HG03060 (cell line): ENCODE results near the gene CISH.

Experiments used
- ATAC-seq: cut with Tn5 transposase; IDR thresholded peaks from one replicate; pipeline ENCODE4 v1.9.1; 2021; ENCODE audit warnings: low read depth, moderate number of reproducible peaks; ENCODE audit not compliant: unreplicated experiment

The CISH gene

DNA sequence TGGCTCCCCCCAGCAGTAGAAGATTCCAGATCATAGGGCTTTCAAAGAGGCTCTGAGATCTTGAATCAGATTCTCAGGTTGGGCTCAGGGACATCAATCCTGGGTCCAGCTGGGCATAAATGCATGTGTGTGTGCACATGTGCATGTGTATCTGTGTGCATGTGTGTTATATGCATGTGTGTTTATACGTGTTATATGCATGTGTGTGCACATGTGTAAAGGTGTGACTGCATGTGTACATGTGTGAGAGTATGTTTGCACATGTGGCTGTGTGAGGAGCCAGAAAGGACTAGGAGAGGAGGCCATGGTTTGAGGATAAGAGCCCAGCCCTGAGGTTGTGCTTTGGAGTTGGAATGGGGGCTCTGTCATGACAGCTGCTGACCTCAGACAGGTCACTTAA, 3.6 kb upstream of the CISH start:
- ATAC-seq, result no peak

DNA sequence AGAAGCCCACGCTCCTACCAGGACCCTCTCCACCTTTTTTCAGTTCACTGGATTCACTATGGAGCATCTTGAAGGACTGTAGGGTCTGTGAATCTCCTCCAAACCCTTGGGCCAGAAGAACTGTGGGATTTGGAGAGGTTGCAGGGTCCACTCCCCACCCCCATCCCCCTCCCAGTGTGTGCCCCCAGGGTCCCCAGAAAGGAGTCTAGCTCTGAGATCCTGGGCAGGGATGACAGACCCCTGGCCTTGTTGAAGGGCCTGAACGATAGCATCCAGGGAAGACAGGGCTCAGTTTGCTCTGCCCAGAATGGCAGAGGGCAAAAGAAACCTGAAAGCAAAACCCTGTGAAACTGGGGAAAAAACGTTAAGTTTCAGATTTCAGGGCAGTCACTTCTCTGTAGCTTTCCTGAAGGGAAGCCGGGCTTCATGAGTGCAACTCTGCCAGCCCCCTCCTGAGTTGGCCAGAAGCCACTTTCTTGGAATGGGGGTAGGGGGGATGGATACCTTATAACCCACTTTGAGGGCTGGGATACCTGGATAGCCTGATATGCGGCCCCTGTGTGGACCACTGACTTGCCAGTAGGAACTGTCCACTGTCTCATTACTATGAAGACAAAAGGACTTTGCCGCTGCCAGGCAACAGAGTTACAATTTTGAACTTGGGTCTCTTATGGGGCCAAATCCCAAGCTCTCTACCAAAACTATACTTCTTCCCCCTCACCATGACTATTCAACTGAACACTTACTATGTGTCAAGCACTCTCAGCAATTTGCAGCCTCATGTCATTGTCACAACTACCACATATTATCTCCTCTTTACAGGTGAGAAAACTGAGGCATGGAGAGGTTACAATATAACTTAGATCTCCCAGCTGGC, 1.6 kb upstream of the CISH start:
- no peak for ATAC-seq

DNA sequence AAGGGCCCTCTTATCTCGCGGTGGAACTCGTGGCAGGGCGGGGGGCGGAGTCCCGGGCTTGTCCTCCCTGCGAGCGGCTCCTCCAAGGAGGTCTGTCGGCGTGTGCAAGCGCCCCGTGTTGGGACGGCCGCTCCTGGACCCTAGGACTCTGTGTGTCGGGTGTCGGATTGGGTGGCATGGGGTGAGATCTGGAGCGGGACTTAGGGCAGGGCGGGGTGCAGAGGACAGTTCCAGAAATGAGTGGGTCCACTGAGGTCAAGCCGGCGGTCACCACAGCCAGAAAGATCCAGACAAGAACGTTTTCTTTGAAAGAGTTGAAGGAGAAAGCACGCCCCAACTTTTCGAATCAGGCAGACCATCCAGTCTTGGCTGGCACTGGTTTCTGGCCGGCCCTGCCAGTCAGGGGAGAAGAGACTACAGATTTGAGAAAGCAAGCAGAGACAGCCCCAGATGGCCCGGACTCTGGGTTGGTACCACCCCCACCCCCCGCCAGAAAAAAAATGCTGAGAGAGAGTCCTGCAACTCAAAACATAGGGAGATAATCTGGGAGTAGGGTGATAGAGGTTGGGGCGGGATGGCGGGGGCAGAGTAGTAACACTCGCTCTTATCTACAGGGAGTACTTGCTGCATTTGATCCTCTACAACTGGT, 784 bp upstream of the CISH start:
- no peak for ATAC-seq

DNA sequence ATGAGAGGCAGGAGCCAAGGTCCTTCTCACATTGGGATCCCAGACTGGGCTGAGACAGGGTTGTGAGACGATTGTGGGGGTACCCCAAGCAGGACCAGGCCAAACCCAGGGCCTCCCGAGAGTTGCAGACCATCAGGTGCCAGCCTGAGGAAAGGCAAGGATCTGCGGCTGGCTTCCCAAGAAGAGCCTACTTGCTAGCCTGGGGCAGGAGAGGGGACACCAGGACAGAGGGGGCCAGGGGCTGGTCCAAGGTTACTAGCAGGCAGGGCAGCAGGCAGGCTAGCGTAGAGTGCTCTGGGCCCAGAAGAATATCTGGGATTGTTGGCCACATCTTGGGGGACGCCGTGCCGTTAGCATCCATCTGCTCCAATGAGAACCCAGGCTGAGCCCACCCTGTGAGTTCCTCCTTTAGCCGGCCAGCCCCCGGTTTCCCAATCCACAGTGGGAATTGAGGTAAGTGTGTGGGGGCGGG, 546 bp downstream of the CISH start:
- ATAC-seq, result no peak

DNA sequence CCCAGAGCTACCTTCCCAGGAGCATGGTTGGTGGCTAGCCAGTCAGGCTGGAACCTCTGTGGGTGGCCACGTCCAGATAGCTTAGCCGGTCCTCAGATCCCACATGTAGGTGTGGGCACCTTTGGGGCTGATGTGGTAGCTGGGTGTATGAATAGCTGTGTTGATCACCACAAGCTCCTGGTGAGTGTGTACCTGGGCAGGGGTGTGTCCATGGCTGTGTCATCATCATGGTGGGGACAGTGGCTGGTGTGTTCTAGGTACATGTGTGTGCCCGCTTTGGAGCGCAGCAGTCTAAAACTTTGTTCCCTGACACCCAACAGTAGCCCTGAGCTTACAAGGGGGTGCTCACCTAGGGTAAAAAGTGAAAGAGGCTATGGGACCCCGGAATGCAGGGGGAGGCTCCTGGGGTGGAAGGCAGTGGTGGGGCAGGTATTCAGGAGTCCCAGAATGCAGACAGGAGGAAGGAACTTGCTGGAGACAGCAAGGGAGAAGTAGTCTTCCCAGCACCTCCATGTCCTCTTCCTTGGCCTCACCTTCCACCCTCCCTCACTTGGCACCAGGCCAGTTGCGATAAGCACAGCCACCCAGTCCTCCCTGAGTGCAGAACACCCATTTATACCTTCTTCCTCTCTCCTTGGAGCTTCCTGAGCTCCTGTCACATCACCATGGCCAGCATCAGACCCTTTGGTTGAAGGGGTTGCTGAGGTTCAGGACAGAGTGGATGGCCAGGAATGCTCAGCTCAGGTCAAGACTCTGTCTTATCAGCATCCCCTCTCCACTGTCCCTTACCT, 1.2 kb downstream of the CISH start:
- no peak for ATAC-seq

DNA sequence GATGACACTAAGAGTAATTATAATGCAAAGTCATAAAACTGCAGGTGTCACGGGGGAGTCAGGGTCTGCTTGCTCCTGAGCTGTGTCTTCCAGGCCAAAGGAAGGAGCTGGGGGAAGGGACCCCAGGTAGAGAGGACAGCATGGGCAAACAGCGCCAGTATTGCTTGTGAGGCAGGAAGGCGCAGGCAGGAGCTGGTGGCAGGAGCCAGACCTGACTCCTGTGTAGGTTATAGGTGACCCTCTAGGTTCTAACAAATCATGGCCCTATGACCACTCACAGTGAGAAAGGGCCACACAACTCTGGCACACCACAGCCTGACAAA, 1.9 kb downstream of the CISH start:
- ATAC-seq, result no peak

DNA sequence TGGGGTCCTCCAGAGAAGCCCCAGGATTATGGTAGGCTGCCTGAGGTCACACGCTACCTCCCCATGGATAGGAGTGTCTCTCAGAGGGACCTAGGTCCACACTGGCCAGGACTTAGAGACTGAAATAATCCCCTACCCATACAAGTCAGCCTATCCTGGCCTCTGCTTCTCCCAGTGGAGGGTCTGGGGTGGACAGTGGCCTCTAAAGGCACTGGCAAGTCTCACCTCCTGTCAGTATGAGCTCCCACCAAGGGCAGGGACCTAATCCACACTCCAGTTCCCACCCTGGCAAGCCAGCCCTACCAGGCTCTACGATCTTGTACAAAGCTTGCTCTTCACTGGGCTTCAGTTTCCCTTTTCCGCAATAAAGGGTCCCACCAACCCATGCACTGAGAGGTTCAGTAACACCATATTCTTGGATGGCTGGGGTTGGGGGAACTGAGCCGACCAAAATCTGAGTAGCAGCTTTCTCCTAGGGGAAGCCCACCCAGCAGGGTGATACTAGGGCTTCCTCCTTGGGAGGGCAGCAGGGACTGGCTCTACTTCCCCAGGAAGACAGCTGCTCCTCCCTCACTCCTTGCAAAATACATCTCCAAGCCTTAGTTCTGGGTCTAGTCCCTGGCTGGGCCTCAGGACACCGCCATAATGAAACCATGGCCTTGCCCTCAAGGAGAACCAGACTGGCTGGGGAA, 2.4 kb downstream of the CISH start:
- no peak for ATAC-seq

DNA sequence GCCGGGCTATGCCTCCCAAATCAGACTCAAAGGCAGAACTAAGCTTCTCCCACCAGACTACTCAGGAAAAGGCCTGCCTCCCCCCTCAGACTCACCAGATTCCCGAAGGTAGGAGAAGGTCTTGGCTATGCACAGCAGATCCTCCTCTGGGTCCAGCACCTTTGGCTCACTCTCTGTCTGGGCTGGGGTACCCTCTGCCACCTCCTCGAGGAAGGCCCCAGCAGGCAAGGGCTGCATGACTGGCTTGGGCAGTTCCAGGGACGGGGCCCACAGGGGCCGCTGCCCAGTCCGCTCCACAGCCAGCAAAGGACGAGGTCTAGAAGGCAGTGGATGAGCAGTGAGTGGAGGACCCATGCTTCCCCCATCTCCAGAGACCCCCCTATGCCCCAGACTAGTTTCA, 3.3 kb downstream of the CISH start:
- ATAC-seq, result no peak

DNA sequence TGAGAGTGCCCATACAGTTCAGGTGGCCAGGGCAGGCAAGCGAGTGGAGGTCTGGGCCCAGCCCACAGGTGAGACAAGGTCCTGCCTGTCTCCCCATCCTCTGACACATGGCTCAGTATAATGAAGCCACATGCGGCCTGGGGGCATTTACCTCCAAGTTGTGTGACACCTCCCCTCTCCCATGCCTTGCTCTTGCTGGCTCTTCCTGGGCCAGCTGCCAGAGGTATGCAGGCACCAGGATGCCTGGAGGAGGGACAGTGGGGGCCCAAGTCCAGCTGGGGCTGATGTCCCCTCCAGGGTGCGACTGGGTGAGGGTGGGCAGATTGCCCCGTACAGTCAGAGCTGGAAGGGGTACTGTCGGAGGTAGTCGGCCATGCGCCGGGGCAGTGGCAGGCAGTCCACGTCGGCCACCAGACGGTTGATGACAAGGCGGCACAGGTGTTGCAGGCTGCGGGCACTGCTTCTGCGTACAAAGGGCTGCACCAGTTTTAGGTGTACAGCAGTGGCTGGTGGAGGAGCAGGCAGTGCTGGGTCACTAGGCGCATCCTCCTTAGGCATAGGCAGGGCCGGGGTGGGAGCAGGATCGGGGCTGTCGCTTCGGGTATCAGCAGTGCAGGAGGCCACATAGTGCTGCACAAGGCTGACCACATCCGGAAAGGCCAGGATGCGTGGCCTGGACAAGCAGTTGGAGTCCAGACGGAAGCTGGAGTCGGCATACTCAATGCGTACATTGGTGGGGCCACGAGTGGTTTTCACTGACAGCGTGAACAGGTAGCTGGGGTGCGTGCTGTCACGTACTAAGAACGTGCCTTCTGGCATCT, 4.1 kb downstream of the CISH start:
- ATAC-seq, result no peak

DNA sequence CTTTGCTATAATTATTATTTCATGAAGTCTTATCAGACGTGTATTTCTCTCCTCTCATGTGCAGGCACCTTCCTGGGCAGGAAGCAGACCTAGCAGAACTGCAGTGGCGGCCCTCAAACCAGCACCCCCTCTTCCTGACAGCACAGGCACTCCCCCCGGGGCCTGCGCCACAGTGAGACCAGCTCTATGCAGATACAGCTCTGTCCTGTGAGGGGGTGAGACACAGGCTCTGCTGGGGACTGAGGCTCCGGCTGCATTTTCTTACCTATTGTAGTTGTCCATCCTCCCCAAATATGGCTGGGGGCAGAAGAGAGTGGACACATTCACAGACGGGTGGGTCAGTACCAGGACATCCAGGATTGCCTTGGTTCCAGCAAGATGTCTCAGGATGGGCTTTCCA, 5.0 kb downstream of the CISH start:
- ATAC-seq, result no peak

DNA sequence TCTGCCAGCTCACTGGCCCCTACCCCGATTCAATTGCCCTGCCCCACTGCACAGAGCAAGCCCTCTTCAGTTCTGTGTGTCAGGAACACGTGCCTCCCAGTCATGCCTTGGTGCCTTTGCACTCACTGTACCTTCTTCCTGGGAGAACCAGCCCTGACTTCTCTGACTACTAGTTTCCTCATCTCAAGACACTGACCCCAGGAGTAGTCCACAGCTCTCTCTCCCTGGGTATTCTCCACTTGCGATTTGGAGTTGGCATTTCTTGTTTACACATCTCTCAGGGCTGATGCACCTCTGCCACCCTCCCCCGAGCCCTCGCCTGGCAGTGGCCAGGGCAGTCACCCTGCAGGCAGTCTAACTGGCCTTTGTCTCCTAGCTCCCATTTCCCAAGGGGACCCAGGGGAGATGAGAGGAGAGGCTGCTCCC, 5.7 kb downstream of the CISH start:
- no peak for ATAC-seq

DNA sequence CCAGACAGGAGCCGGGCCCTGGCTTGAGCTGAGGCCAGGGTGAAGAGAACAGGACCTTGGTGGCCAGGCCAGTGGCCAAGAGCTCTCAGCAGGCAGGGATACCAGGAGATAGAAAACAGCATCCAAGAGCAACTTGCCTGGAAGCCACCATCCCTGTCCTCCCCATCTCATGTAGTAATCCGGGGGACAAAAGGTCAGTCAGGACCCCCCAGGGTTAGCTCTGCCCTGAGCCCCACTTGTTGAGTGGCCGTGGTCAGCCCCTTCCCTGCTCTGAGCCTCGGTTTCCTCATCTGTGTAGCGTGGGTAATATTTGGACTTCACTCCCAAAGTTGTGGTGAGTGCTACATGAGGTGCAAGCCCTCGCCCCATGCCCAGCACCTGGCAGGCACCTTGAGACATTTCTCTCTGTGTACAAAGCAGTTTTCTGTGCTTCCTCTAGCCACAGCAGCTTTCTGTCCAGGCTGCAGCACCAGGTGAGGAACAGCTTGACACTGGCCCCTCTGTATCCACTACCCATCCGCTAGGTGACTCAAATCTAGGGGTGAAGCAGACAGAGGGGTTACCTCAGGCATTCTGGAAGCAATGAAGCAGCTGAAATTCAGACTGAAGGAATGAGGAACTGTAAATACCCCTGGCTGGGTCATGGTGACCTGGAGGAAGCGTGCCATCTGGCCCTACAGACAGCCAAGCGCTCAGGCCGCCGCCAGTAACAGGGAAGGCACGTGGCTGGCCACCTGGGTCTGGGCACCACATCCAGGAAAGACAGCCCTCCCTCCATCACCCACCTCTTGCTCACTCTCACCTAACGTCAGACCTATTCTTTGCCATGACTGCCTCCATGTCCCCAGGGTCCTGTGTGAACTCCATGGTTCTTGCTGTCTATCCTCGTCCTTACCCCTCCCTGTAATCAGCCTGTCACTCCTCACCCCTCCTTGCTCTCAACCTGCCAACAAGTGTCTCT, 6.7 kb downstream of the CISH start:
- no peak for ATAC-seq

DNA sequence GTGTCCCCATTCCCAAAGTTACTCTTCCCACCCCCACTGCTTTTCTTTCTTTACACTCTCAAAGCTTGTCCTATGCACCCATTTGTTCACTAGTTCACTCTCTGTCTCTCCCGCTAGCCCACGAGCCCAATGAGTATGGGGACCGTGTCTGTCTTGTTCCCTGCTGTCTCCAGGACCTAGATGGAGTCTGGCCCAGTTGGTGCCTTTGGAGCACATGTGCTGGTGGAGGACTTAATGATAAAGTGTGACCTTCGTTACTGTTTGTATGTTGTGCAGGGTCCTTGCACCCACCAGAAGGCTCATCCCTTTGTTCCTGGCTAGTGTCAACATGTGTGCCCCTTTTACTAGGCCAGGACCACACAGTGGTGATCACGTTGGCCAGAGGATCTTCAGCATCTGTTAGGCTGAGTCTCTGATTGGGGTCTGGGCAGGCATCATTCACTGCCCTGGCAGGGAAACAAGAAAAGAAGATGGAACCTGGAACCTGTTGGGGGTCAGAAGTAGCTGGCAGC, 7.4 kb downstream of the CISH start:
- ATAC-seq, result no peak

DNA sequence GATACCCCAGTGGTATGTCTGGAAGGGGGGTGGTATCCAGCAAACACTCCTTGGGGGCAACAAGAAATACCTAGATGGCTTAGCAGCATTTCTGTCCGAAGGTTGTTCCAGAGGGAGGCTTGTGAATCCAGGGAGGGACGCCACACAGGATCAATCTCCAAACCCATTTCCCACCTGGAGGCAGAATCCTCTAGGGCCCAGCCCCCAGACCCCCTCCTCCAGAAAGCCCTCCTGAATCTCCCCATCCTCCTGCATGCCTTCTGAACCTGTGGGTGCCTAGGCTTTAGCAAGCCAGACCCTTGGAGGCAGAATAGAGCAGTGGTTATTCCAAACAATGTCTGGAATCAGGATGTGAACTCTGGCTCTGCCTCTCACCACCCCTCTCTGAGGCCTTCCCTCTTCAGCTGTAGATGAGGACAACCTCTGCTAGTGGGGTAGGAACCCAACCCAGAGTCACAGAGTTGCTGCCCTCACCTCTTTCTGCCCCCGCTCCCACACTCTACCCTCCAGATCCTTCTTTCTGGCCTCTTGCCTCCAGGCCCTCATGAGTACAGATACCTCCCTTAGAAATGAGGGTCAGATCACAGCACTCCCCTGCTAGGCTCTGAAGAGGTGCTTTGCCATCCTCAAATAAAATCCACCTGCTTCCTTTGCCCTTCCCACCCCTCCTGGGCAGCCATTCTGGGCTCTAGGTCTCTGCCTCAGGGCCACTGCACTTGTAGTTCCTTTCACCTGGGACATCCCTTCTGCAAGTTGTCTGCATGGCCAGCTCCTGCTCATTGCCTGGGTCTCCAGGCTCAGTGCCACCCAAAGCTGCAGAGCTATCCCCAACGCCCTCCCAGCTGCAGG, 8.1 kb downstream of the CISH start:
- ATAC-seq, result no peak

DNA sequence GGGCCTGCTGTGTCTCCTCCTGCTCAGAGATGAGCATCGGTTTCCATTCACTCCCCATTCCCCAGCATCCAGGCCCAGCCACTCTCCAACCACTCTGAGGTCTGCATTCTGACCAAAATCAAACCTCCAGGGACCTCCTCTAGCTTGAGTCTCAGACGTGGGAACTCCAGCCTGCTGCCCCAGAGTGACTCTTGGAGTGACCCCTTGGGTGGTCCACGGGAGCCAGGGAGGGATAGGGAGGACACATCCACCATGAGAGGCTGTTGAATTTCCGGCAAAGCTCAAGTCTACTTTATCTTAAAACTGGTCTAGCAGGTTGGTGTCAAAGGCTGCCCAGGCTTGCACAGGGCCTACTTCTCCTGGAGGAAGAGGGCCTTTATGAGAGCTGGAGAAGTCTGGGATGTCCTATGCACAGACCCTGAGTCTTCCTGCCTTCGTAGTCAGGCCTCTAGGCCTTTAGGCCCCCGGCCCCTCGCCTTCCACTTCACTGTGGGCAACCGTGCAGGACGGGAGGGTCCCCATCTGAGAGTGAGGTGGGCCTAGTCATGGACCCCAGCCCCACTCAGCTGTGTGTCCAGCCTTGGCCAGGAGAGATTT, 8.9 kb downstream of the CISH start:
- no peak for ATAC-seq

DNA sequence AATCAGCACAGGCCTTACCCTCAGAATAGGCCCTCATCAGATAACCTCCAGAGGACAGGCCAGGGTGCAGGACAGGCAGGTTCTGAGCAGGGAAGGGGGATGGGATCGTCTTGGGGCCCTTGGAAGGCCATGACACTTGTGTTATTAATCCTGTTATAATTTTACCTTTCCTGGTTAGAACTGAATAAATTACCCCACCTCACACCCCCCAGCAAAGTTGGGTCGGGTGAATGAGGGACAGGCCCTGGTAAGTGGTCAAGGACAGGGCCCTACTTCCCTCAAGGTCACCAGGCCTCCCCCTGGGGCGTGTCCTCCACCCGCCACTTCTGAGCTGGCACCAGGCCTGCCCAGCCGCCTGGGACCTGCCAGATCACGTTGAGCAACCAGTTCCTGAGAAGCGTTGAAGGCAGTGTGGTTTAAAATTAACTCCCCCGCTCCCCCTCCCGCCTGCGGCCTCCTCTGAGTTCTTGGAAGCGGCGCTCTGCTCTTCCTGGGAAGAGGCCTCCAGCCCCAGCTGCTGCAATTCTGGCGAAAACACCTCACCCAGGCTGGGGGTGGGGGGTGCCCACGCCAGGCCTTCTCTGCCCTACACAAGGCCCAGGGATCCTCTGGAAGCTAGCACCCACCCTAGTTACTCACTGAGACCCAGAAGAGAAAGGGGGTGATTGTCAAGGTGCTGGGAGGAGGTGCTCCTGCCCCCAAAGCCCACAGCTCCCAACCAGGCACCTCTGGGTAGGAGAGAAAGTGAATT, 10.6 kb downstream of the CISH start:
- ATAC-seq, result peak; percentile 45
